ENCODE data around the gene RPS24.

Gene RPS24

GRCh38 chr10:78009662-78010061, 24.0 kb upstream of the RPS24 start:
- H3K36me3 Mint-ChIP-seq (ENCODE audit: low read depth): peaks cover 69% of the 10 kb centered on the region
- no peaks in the 10 kb centered on the region for H3K9me3 Mint-ChIP-seq
- TF ChIP-seq, protein P1, sequence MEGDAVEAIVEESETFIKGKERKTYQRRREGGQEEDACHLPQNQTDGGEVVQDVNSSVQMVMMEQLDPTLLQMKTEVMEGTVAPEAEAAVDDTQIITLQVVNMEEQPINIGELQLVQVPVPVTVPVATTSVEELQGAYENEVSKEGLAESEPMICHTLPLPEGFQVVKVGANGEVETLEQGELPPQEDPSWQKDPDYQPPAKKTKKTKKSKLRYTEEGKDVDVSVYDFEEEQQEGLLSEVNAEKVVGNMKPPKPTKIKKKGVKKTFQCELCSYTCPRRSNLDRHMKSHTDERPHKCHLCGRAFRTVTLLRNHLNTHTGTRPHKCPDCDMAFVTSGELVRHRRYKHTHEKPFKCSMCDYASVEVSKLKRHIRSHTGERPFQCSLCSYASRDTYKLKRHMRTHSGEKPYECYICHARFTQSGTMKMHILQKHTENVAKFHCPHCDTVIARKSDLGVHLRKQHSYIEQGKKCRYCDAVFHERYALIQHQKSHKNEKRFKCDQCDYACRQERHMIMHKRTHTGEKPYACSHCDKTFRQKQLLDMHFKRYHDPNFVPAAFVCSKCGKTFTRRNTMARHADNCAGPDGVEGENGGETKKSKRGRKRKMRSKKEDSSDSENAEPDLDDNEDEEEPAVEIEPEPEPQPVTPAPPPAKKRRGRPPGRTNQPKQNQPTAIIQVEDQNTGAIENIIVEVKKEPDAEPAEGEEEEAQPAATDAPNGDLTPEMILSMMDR (IDR thresholded peaks at IDR 0.05): no peak
- no peak overlapping the region for H3K4me3 Mint-ChIP-seq
- H3K4me1 Mint-ChIP-seq: no peaks in the 10 kb centered on the region
- DNase-seq: no peak
- H3K27ac Mint-ChIP-seq: no peak overlapping the region
- H3K27me3 Mint-ChIP-seq (ENCODE audit: low read depth, poor library complexity): no peaks in the 10 kb centered on the region

DNA sequence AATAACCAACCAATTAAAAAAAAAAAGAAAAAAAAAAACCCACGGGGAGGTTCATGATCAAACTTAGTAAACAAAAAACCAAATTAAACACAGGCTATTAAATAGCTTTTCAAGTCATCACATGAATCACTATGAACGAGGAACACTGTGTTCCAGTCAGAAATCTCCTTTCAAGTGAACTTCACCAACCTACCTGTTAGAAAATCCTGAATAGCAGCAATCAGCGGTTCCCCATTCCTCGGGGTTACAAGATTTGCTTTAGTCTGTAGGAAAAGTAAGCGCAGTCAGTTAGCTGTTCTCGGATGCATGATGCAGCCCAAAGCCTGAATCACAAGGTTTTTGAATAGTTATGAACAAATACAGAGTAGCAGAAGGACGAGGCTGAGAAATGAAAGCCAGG, 23.4 kb upstream of the RPS24 start:
- peaks cover 68% of the 10 kb centered on the region for H3K36me3 Mint-ChIP-seq (ENCODE audit: low read depth)
- TF ChIP-seq, protein P1 (IDR thresholded peaks at IDR 0.05): no peak
- H3K4me1 Mint-ChIP-seq: no peaks in the 10 kb centered on the region
- no peak for DNase-seq
- H3K27me3 Mint-ChIP-seq (ENCODE audit: low read depth, poor library complexity): no peaks in the 10 kb centered on the region
- no peak overlapping the region for H3K4me3 Mint-ChIP-seq
- no peaks in the 10 kb centered on the region for H3K9me3 Mint-ChIP-seq
- H3K27ac Mint-ChIP-seq: no peak overlapping the region

DNA sequence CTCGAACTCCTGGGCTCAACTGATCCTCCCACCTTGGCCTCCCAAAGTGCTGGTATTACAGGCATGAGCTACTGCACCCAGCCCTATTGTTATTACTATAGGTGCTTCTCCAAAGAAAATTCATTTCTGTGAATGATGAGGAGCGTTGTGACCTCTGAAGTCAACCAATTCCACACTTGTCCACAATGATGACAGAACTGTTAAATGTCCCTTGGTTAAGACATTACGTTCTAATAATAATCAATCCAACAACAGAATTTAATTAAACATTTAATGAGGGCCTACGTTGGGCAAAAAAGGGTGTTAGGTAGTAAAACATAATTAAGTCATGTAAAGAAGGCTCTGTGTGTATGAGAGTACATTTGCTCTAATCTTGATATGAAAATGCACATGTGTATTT, 22.6 kb upstream of the RPS24 start:
- Mint-ChIP-seq H3K27me3 (ENCODE audit: low read depth, poor library complexity) (no peaks in the 10 kb centered on the region), H3K27ac (no peak overlapping the region), H3K4me3 (no peak overlapping the region), H3K4me1 (no peaks in the 10 kb centered on the region), H3K36me3 (ENCODE audit: low read depth) (peaks cover 61% of the 10 kb centered on the region), H3K9me3 (no peaks in the 10 kb centered on the region)
- TF ChIP-seq, protein P1 (IDR thresholded peaks at IDR 0.05): no peak
- no peak for DNase-seq

- Mint-ChIP-seq H3K27ac (no peak overlapping the region), H3K9me3 (no peaks in the 10 kb centered on the region), H3K36me3 (ENCODE audit: low read depth) (peaks cover 57% of the 10 kb centered on the region), H3K27me3 (ENCODE audit: low read depth, poor library complexity) (peaks cover 2% of the 10 kb centered on the region), H3K4me3 (no peak overlapping the region), H3K4me1 (no peaks in the 10 kb centered on the region)
- TF ChIP-seq, protein P1 (IDR thresholded peaks at IDR 0.05): no peak
- no peak for DNase-seq
These were observed 20.1 kb upstream of the RPS24 start for GRCh38 chr10:78013564-78013963.

GRCh38 chr10:78015546-78015945, 18.1 kb upstream of the RPS24 start:
- Mint-ChIP-seq H3K27ac (no peak overlapping the region), H3K4me3 (no peak overlapping the region), H3K27me3 (ENCODE audit: low read depth, poor library complexity) (peaks cover 2% of the 10 kb centered on the region), H3K4me1 (no peaks in the 10 kb centered on the region), H3K9me3 (no peaks in the 10 kb centered on the region), H3K36me3 (ENCODE audit: low read depth) (peaks cover 50% of the 10 kb centered on the region)
- DNase-seq: no peak
- TF ChIP-seq, protein P1 (IDR thresholded peaks at IDR 0.05): no peak

- peaks cover 2% of the 10 kb centered on the region for H3K27me3 Mint-ChIP-seq (ENCODE audit: low read depth, poor library complexity)
- H3K27ac Mint-ChIP-seq: no peak overlapping the region
- H3K4me3 Mint-ChIP-seq: no peak overlapping the region
- no peaks in the 10 kb centered on the region for H3K9me3 Mint-ChIP-seq
- no peak for DNase-seq
- H3K36me3 Mint-ChIP-seq (ENCODE audit: low read depth): peaks cover 54% of the 10 kb centered on the region
- no peaks in the 10 kb centered on the region for H3K4me1 Mint-ChIP-seq
- TF ChIP-seq, protein P1 (IDR thresholded peaks at IDR 0.05): no peak
These were observed 15.8 kb upstream of the RPS24 start for GRCh38 chr10:78017856-78018255.
